ENCODE results near the gene ACBD7. TPM values are rescaled to one million over a fixed set of nuclear protein-coding genes. Genes with fewer than 3 reads are reported as not detected.

The ACBD7 gene
- total RNA-seq, 1 experiment from 2014 or later, result 5.9 TPM

GRCh38 chr10:15106352-15107013 is 17.9 kb upstream of the ACBD7 start:
- intact Hi-C loops (cut with micrococcal nuclease; ENCODE audit: unreplicated experiment), result loop anchor here (1.0 kb wide), 2 partner anchors 115 to 607 kb away; no protein-coding TSS in a partner anchor
- Histone ChIP-seq H3K9me2 (ENCODE audit: insufficient read depth) (no peaks in the 10 kb centered on the region), H3K4me3 (no peak overlapping the region), H3F3A (ENCODE audit: insufficient read depth, low read depth) (peaks cover 35% of the 10 kb centered on the region), H3K79me2 (ENCODE audit: low read depth) (peaks cover 13% of the 10 kb centered on the region), H2AFZ (no peak overlapping the region), H3K27ac (no peak overlapping the region), H3K9me3 (ENCODE audit: insufficient read depth, low read depth) (no peaks in the 10 kb centered on the region), H3K4me1 (replicated peaks; ENCODE audit: insufficient read depth) (no peaks in the 10 kb centered on the region), H3K36me3 (ENCODE audit: low read depth) (peaks cover 20% of the 10 kb centered on the region), H4K20me1 (ENCODE audit: insufficient read depth) (peaks cover 24% of the 10 kb centered on the region), H3K4me2 (no peak overlapping the region), H3K27me3 (ENCODE audit: insufficient read depth, low read depth) (no peaks in the 10 kb centered on the region)
- ChIA-PET CTCF (no interaction called here), POLR2A (ENCODE audit: unreplicated experiment) (interaction anchor here (0.5 to 0.7 kb wide), 2 partner anchors 148 to 168 kb away, joined by 4 to 5 read pairs; partner anchors contain the start of gene MEIG1)
- TF ChIP-seq CTCF (conservative IDR thresholded peaks at IDR 0.05) (peak; percentile 94), EZH2 (IDR thresholded peaks at IDR 0.05; ENCODE audit: low read depth) (no peak)
- no TSS peak for BruUV-seq (replicated peaks)
- DNase-seq, result peak; percentile 55 to 70

- Histone ChIP-seq H3K4me3 (no peak overlapping the region), H3K4me1 (replicated peaks; ENCODE audit: insufficient read depth) (peaks cover 8% of the 10 kb centered on the region), H3K9me2 (ENCODE audit: insufficient read depth) (no peaks in the 10 kb centered on the region), H3K79me2 (ENCODE audit: low read depth) (peaks cover 42% of the 10 kb centered on the region), H3K4me2 (no peak overlapping the region), H3F3A (ENCODE audit: insufficient read depth, low read depth) (peaks cover 37% of the 10 kb centered on the region), H3K36me3 (ENCODE audit: low read depth) (peaks cover 20% of the 10 kb centered on the region), H3K27ac (no peak overlapping the region), H3K27me3 (ENCODE audit: insufficient read depth, low read depth) (no peaks in the 10 kb centered on the region), H2AFZ (no peak overlapping the region), H4K20me1 (ENCODE audit: insufficient read depth) (peaks cover 52% of the 10 kb centered on the region), H3K9me3 (ENCODE audit: insufficient read depth, low read depth) (no peaks in the 10 kb centered on the region)
- ChIA-PET CTCF (no interaction called here), POLR2A (ENCODE audit: unreplicated experiment) (no interaction called here)
- intact Hi-C loops (cut with micrococcal nuclease; ENCODE audit: unreplicated experiment), result no loop called here
- no peak for DNase-seq
- no TSS peak for BruUV-seq (replicated peaks)
- TF ChIP-seq EZH2 (IDR thresholded peaks at IDR 0.05; ENCODE audit: low read depth) (no peak), CTCF (conservative IDR thresholded peaks at IDR 0.05) (no peak)
Measured at GRCh38 chr10:15103513-15103912, 14.9 kb upstream of the ACBD7 start.

GRCh38 chr10:15099886-15100285 is 11.3 kb upstream of the ACBD7 start:
- no peak overlapping the region for H3K4me3 ChIP-seq
- peak overlapping the region; percentile 99; the same call in 1 of the 2 replicates for H3K4me2 ChIP-seq
- BruUV-seq (replicated peaks), result no TSS peak
- H3K27ac ChIP-seq, result no peak overlapping the region
- intact Hi-C loops (cut with micrococcal nuclease; ENCODE audit: unreplicated experiment), result loop anchor here (5.0 to 10.0 kb wide), 2 partner anchors 263 to 1315 kb away; partner anchors contain the start of genes CDNF, HSPA14 and MSANTD7
- TF ChIP-seq CTCF (conservative IDR thresholded peaks at IDR 0.05) (no peak), EZH2 (IDR thresholded peaks at IDR 0.05; ENCODE audit: low read depth) (no peak)
- peaks cover 53% of the 10 kb centered on the region for H4K20me1 ChIP-seq (ENCODE audit: insufficient read depth)
- H2AFZ ChIP-seq, result no peak overlapping the region
- DNase-seq, result no peak
- POLR2A ChIA-PET (ENCODE audit: unreplicated experiment), result no interaction called here
- CTCF ChIA-PET, result interaction anchor here (0.6 kb wide), 1 partner anchor 66 kb away, joined by 9 read pairs; no protein-coding TSS in a partner anchor
- H3K9me2 ChIP-seq (ENCODE audit: insufficient read depth), result no peaks in the 10 kb centered on the region
- H3K9me3 ChIP-seq (ENCODE audit: insufficient read depth, low read depth), result no peaks in the 10 kb centered on the region
- peaks cover 9% of the 10 kb centered on the region for H3K4me1 ChIP-seq (replicated peaks; ENCODE audit: insufficient read depth)
- H3F3A ChIP-seq (ENCODE audit: insufficient read depth, low read depth), result peaks cover 29% of the 10 kb centered on the region
- peaks cover 12% of the 10 kb centered on the region for H3K36me3 ChIP-seq (ENCODE audit: low read depth)
- no peaks in the 10 kb centered on the region for H3K27me3 ChIP-seq (ENCODE audit: insufficient read depth, low read depth)
- H3K79me2 ChIP-seq (ENCODE audit: low read depth), result peaks cover 54% of the 10 kb centered on the region

Measured in PC-9 (cell line).